GM06990 (cell line): ENCODE results near the gene SULT2B1.

Experiments
- DNase-seq: peaks from one replicate; pipeline ENCODE4 v3.0.0-alpha.2; 2011; ENCODE audit not compliant: insufficient read length; ENCODE audit errors: extremely low read depth
- H3K27me3 ChIP-seq: replicated peaks from 2 replicates; pipeline ENCODE4 v1.6.0; 2011; ENCODE audit warnings: low read length; ENCODE audit not compliant: control insufficient read depth, insufficient read depth
- H3K36me3 ChIP-seq: 2 replicates; pipeline ENCODE4 v1.5.1; 2011; ENCODE audit warnings: low read length; ENCODE audit not compliant: control insufficient read depth, insufficient read depth
- H3K4me3 ChIP-seq: replicated peaks from 2 replicates; pipeline ENCODE4 v1.5.1; 2011; ENCODE audit warnings: low read depth, mild to moderate bottlenecking, control low read depth, low read length
- TF ChIP-seq, protein P1 (sequence below): IDR thresholded peaks from 2 replicates; pipeline ENCODE4 v1.5.1; 2011; ENCODE audit warnings: low read length, control low read depth, mild to moderate bottlenecking, inconsistent platforms; ENCODE audit not compliant: insufficient read depth, poor library complexity, severe bottlenecking

The SULT2B1 gene

DNA sequence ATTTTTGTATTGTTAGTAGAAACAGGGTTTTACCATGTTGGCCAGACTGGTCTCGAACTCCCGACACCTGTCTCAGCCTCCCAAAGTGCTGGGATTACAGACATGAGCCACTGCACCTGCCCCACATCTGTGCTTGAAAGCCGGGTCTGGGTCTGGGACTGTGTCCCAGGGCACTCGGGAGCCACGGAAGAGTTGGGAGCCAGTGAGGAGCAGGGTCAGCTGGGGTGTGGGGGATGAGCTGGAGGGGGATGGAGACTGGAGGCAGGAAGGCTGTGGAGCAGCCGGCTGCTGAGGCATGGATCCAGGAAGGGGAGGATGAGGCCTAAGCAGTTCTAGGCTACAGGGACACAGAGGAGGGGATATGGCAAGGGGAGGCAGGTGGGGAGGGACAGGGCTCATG is 43.9 kb downstream of the SULT2B1 start:
- Histone ChIP-seq H3K4me3 (no peak overlapping the region), H3K36me3 (no peaks in the 10 kb centered on the region), H3K27me3 (no peaks in the 10 kb centered on the region)
- TF ChIP-seq, protein P1, sequence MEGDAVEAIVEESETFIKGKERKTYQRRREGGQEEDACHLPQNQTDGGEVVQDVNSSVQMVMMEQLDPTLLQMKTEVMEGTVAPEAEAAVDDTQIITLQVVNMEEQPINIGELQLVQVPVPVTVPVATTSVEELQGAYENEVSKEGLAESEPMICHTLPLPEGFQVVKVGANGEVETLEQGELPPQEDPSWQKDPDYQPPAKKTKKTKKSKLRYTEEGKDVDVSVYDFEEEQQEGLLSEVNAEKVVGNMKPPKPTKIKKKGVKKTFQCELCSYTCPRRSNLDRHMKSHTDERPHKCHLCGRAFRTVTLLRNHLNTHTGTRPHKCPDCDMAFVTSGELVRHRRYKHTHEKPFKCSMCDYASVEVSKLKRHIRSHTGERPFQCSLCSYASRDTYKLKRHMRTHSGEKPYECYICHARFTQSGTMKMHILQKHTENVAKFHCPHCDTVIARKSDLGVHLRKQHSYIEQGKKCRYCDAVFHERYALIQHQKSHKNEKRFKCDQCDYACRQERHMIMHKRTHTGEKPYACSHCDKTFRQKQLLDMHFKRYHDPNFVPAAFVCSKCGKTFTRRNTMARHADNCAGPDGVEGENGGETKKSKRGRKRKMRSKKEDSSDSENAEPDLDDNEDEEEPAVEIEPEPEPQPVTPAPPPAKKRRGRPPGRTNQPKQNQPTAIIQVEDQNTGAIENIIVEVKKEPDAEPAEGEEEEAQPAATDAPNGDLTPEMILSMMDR = no peak
- DNase-seq = no peak

DNA sequence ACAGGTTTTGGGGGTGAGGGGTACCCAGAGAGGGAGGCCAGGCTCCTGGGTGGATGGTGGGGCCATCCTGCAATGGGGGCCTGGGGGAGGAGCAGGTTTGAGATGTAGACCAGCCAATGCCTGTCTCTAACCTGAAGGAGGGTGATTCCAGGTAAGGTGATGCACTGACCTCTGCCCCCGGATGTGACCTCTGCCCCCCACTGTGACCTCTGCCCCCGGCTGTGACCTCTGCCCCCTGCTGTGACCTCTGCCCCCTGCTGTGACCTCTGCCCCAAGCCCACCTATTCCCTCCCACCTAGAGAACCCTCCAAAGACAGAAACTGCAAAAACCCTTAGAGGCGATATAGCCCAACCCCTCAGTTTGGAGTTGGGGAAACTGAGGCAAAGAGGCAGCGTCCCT is 44.3 kb downstream of the SULT2B1 start:
- H3K4me3 ChIP-seq = no peak overlapping the region
- DNase-seq = no peak
- TF ChIP-seq, protein P1 = no peak
- H3K27me3 ChIP-seq = no peaks in the 10 kb centered on the region
- H3K36me3 ChIP-seq = no peaks in the 10 kb centered on the region

DNA sequence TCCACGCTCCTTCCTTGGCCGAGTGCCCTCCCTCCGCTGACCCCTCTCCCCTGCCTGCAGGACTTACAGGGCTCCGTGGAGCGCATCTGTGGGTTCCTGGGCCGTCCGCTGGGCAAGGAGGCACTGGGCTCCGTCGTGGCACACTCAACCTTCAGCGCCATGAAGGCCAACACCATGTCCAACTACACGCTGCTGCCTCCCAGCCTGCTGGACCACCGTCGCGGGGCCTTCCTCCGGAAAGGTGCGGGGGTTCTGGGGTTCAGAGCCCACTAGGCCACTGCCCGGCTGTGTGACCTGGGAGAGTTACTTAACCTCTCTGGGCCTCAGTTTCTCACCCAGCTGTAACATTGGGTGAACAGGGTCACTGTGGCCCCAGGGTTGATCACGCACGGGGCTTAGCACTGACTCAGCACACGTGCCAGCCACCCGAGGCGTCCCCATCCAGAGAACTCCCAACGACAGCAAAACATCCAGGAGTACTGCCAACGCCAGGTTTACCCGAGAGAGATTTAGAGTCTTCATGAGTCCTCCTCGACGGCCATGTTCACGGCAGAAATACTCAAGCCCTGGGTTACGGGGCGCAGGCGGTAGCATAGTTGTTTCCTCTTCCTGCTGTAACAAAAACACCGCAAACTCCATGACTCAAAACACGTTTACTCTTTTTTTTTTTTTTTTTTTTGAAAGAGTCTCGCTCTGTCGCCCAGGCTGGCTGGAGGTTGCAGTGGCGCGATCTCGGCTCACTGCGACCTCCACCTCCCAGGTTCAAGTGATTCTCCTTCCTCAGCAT is 44.9 kb downstream of the SULT2B1 start:
- no peaks in the 10 kb centered on the region for H3K36me3 ChIP-seq
- no peak overlapping the region for H3K4me3 ChIP-seq
- no peaks in the 10 kb centered on the region for H3K27me3 ChIP-seq
- TF ChIP-seq, protein P1 = no peak
- DNase-seq = no peak

DNA sequence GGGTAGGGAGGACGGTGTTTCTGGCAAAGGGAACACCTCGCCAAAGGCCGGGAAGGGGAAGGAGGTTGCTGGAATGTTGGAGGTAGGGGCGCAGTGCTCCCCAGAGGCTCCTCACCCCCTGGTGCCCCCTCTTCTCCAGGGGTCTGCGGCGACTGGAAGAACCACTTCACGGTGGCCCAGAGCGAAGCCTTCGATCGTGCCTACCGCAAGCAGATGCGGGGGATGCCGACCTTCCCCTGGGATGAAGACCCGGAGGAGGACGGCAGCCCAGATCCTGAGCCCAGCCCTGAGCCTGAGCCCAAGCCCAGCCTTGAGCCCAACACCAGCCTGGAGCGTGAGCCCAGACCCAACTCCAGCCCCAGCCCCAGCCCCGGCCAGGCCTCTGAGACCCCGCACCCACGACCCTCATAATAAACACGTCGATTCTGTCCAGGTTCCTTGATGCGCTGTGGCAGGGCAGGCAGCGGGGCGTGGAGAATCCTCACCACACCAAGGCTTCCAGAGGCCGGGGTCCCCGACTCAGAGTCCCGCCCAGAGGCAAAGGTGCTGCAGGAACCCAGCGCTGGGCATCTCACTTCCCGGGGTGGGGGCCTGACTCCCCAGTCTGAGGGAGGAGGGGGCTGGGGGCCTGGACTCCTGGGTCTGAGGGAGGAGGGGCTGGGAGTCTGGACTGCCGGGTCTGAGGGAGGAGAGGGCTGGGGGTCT is 47.2 kb downstream of the SULT2B1 start:
- H3K27me3 ChIP-seq = no peaks in the 10 kb centered on the region
- TF ChIP-seq, protein P1 = no peak
- no peaks in the 10 kb centered on the region for H3K36me3 ChIP-seq
- H3K4me3 ChIP-seq = no peak overlapping the region
- DNase-seq = no peak

DNA sequence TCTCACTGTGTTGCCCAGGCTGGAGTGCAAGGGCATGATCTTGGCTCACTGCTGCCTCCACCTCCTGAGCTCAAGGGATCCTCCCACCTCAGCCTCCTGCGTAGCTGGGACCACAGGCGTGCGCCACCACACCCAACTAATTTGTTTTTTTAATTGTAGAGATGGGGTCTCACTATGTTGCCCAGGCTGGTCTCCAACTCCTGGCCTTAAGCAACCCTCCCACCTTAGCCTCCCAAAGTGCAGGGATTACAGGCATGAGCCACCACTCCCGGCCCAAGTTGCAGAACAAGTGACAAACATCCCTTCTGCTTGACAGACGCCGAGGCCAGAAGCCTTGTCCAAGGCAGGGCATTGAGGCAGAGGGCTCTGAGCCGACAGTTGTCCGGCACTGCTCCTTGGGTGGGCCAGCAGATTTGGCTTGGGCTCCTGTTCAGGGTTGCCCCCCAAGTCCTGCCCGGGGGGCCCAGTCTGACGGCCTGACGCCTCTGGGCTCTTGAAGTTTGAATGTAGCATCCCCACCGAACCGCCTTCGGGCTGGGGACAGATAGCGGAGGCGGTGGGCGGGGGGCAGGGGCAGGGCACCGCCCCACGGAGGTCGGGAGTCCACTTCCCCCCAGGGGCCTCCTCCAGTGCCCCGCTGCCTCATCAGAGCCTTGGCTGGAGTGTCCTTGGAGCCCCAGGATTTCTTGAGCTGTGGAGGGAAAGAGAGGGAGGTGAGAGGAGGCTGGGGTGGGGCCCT is 48.9 kb downstream of the SULT2B1 start:
- no peak overlapping the region for H3K4me3 ChIP-seq
- no peak for DNase-seq
- no peaks in the 10 kb centered on the region for H3K36me3 ChIP-seq

More for the DNA sequence above, 48.9 kb downstream of the SULT2B1 start:
- no peaks in the 10 kb centered on the region for H3K27me3 ChIP-seq
- TF ChIP-seq, protein P1 = no peak
